KMS-11 (cell line): ENCODE results near the gene OR52I2.
A peak's percentile ranks its signal among the peaks of the same experiment; 100 is the strongest.

ENCODE experiments used
- H2AFZ ChIP-seq: fragments of 200-600 bp; sonication (generic); 2 replicates; pipeline ENCODE4 v1.6.1; 2016; ENCODE audit warnings: antibody characterized with exemption, mixed run types, low read depth
- H3K27ac ChIP-seq: fragments of 200-600 bp; sonication (generic); 2 replicates; pipeline ENCODE4 v1.6.1; 2016; ENCODE audit warnings: mild to moderate bottlenecking, mixed run types
- H3K27me3 ChIP-seq: fragments of 200-600 bp; sonication (generic); 2 replicates; pipeline ENCODE4 v1.6.1; 2017; ENCODE audit warnings: mild to moderate bottlenecking, low read depth, mixed run types, moderate library complexity; ENCODE audit not compliant: insufficient read depth
- H3K36me3 ChIP-seq: fragments of 200-600 bp; sonication (generic); 2 replicates; pipeline ENCODE4 v1.6.1; 2017; ENCODE audit warnings: mild to moderate bottlenecking, mixed run types; ENCODE audit not compliant: insufficient read depth
- H3K4me1 ChIP-seq: fragments of 200-600 bp; sonication (generic); 2 replicates; pipeline ENCODE4 v1.6.1; 2016; ENCODE audit warnings: mild to moderate bottlenecking, low read depth, mixed run types; ENCODE audit not compliant: poor library complexity, severe bottlenecking
- H3K4me2 ChIP-seq: fragments of 200-600 bp; sonication (generic); 2 replicates; pipeline ENCODE4 v1.7.0; 2016; ENCODE audit warnings: mild to moderate bottlenecking, mixed run types
- H3K4me3 ChIP-seq: fragments of 200-600 bp; sonication (generic); IDR thresholded peaks from 2 replicates; pipeline ENCODE4 v1.6.1; 2017; ENCODE audit warnings: low read depth, low read length, mixed read lengths; ENCODE audit not compliant: insufficient read depth
- H3K79me2 ChIP-seq: fragments of 200-600 bp; sonication (generic); 2 replicates; pipeline ENCODE4 v1.6.1; 2016; ENCODE audit warnings: low read depth, mixed run types; ENCODE audit not compliant: insufficient read depth
- H3K9ac ChIP-seq: fragments of 200-600 bp; sonication (generic); 2 replicates; pipeline ENCODE4 v1.6.1; 2016; ENCODE audit warnings: mild to moderate bottlenecking, mixed run types
- H4K20me1 ChIP-seq: fragments of 200-600 bp; sonication (generic); 2 replicates; pipeline ENCODE4 v1.6.1; 2016; ENCODE audit warnings: mild to moderate bottlenecking, mixed run types; ENCODE audit not compliant: insufficient read depth
- CTCF ChIP-seq: fragments of 200-600 bp; sonication (generic); conservative IDR thresholded peaks from 2 replicates; pipeline ENCODE4 v1.6.1; 2017; ENCODE audit warnings: low read depth, mild to moderate bottlenecking, antibody characterized with exemption, low read length, moderate library complexity, mixed read lengths

Gene OR52I2

GRCh38 chr11:4619514-4619913, 38.0 kb downstream of the OR52I2 start:
- Histone ChIP-seq H3K4me1 (no peaks in the 10 kb centered on the region), H3K27me3 (no peaks in the 10 kb centered on the region), H3K79me2 (no peaks in the 10 kb centered on the region), H3K4me2 (no peak overlapping the region), H3K4me3 (no peak overlapping the region), H3K36me3 (no peaks in the 10 kb centered on the region), H2AFZ (no peak overlapping the region), H3K9ac (no peak overlapping the region), H4K20me1 (no peaks in the 10 kb centered on the region), H3K27ac (no peak overlapping the region)
- no peak for TF ChIP-seq CTCF

- peak; percentile 87 for TF ChIP-seq CTCF
- Histone ChIP-seq H3K79me2 (no peaks in the 10 kb centered on the region), H3K9ac (no peak overlapping the region), H3K27me3 (no peaks in the 10 kb centered on the region), H3K27ac (no peak overlapping the region), H2AFZ (peak overlapping the region; percentile 3; the same call in 1 of the 2 replicates), H3K4me2 (no peak overlapping the region), H3K4me3 (no peak overlapping the region), H3K4me1 (no peaks in the 10 kb centered on the region), H3K36me3 (no peaks in the 10 kb centered on the region), H4K20me1 (no peaks in the 10 kb centered on the region)
These were observed 44.9 kb downstream of the OR52I2 start for GRCh38 chr11:4626207-4627099.

- Histone ChIP-seq H3K4me1 (no peaks in the 10 kb centered on the region), H3K9ac (no peak overlapping the region), H3K79me2 (no peaks in the 10 kb centered on the region), H3K27ac (no peak overlapping the region), H3K4me2 (no peak overlapping the region), H3K27me3 (no peaks in the 10 kb centered on the region), H2AFZ (no peak overlapping the region), H3K36me3 (no peaks in the 10 kb centered on the region), H3K4me3 (no peak overlapping the region), H4K20me1 (no peaks in the 10 kb centered on the region)
- no peak for TF ChIP-seq CTCF
These were observed 54.6 kb downstream of the OR52I2 start for GRCh38 chr11:4636136-4636535.

GRCh38 chr11:4636962-4637661, 55.6 kb downstream of the OR52I2 start, which contains the start of gene OR51D1:
Gene OR51D1 (plus strand): TSS chr11:4637477. CDS start chr11:4639791, 2,314 bp downstream.
- Histone ChIP-seq H3K9ac (no peak within 1 kb of the TSS), H3K4me3 (no peak within 1 kb of the TSS), H2AFZ (peak within 1 kb of the TSS; percentile 74)

More at GRCh38 chr11:4636962-4637661, 55.6 kb downstream of the OR52I2 start, which contains the start of gene OR51D1:
- Histone ChIP-seq H3K36me3 (no peaks in the 10 kb centered on the region), H3K27ac (no peak within 1 kb of the TSS), H3K79me2 (no peaks in the 10 kb centered on the region), H3K4me2 (peak within 1 kb of the TSS; percentile 33; the same call in 1 of the 2 replicates), H4K20me1 (no peaks in the 10 kb centered on the region), H3K4me1 (no peaks in the 10 kb centered on the region), H3K27me3 (no peaks in the 10 kb centered on the region)
- TF ChIP-seq CTCF = peak; percentile 82
